Activated T-cell treated with anti-CD3 and anti-CD28 coated beads for 4 hours (primary cell): Measurements from ENCODE around the gene NOX4.
"Not testable (repeated sequence)": the region's sequence is repeated elsewhere in the genome, so short reads cannot be mapped to it uniquely, and the experiment has no call there.

Experiments
- DNase-seq: peaks from one replicate; pipeline ENCODE4 v3.0.0-alpha.2; 2020

The NOX4 gene

GRCh38 chr11:89457190-89457589 lies 34.0 kb downstream of the NOX4 start:
- DNase-seq, result no peak

GRCh38 chr11:89456681-89457080 lies 34.5 kb downstream of the NOX4 start:
- DNase-seq, result no peak

- no peak for DNase-seq
Measured at GRCh38 chr11:89452780-89453179, 38.4 kb downstream of the NOX4 start.

- no peak for DNase-seq
Measured at GRCh38 chr11:89447845-89448244, 43.3 kb downstream of the NOX4 start.

- no peak for DNase-seq
Measured at GRCh38 chr11:89443361-89444322, 47.5 kb downstream of the NOX4 start.

GRCh38 chr11:89442801-89443200 lies 48.4 kb downstream of the NOX4 start:
- no peak for DNase-seq

GRCh38 chr11:89441606-89442005 lies 49.6 kb downstream of the NOX4 start:
- DNase-seq, result no peak

- DNase-seq, result no peak
Measured at GRCh38 chr11:89437317-89437716, 53.9 kb downstream of the NOX4 start.

GRCh38 chr11:89436071-89436470 lies 55.1 kb downstream of the NOX4 start:
- no peak for DNase-seq

GRCh38 chr11:89433278-89433677 lies 57.9 kb downstream of the NOX4 start:
- no peak for DNase-seq

GRCh38 chr11:89432182-89432581 lies 59.0 kb downstream of the NOX4 start:
- DNase-seq, result not testable (repeated sequence)

GRCh38 chr11:89426501-89426900 lies 64.7 kb downstream of the NOX4 start:
- not testable (repeated sequence) for DNase-seq

- DNase-seq, result no peak
Measured at GRCh38 chr11:89421718-89422117, 69.5 kb downstream of the NOX4 start.

GRCh38 chr11:89420981-89421380 lies 70.2 kb downstream of the NOX4 start:
- DNase-seq, result no peak

GRCh38 chr11:89416961-89417360 lies 74.2 kb downstream of the NOX4 start:
- DNase-seq, result no peak

GRCh38 chr11:89411112-89411511 lies 80.1 kb downstream of the NOX4 start:
- not testable (repeated sequence) for DNase-seq

GRCh38 chr11:89410666-89411065 lies 80.5 kb downstream of the NOX4 start:
- not testable (repeated sequence) for DNase-seq

- DNase-seq, result not testable (repeated sequence)
Measured at GRCh38 chr11:89408441-89408840, 82.7 kb downstream of the NOX4 start.

GRCh38 chr11:89405629-89406028 lies 85.5 kb downstream of the NOX4 start:
- no peak for DNase-seq

- not testable (repeated sequence) for DNase-seq
Measured at GRCh38 chr11:89391654-89392053, 99.5 kb downstream of the NOX4 start.

- not testable (repeated sequence) for DNase-seq
Measured at GRCh38 chr11:89387501-89387900, 103.7 kb downstream of the NOX4 start.

GRCh38 chr11:89382986-89383385 lies 108.2 kb downstream of the NOX4 start:
- not testable (repeated sequence) for DNase-seq

- no peak for DNase-seq
Measured at GRCh38 chr11:89381094-89381493, 110.1 kb downstream of the NOX4 start.

- not testable (repeated sequence) for DNase-seq
Measured at GRCh38 chr11:89379976-89380771, 111.0 kb downstream of the NOX4 start.
